GM12878 (cell line): ENCODE results near the gene GFRA1.

Source experiments
- SP1 ChIP-seq: IDR thresholded peaks from one replicate; pipeline ENCODE4 v1.6.1; 2011; ENCODE audit warnings: low read depth, low read length
- TAF1 ChIP-seq: IDR thresholded peaks from 2 replicates; pipeline ENCODE4 v1.6.1; 2011; ENCODE audit warnings: mild to moderate bottlenecking, low read depth, low read length, borderline replicate concordance

- TF ChIP-seq TAF1 = no peak
- no peak for TF ChIP-seq SP1
These were observed 82.1 kb downstream of the GFRA1 start for GRCh38 chr10:116190883-116191282.
